Measurements from ENCODE around the gene COMMD9.

COMMD9 gene

DNA sequence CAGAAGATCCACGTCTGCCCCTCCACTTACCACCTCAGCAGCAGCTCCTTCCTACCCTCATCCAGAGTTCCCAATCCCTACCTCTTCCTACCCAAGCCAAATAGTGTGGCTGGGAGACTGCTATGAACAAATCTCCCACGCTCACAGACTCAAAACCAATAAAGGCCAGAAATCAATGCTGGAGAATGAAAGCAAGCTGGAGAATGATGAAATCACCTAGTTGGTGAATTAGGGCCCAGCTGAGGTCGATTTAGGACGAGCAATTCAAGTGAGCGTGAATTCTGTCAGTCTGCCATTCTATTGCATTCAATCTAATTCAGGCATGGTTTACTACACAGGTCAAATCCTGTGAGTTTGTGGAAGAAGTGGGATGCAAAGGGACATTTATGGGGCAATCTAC lies 22.5 kb downstream of the COMMD9 start:
- no peak for TF ChIP-seq POLR2A (IDR thresholded peaks at IDR 0.05; ENCODE audit: extremely low read depth, insufficient read length)
- TF ChIP-seq MAX (IDR thresholded peaks at IDR 0.05; ENCODE audit: low read depth, low read length), result no peak
- TF ChIP-seq, protein P1, sequence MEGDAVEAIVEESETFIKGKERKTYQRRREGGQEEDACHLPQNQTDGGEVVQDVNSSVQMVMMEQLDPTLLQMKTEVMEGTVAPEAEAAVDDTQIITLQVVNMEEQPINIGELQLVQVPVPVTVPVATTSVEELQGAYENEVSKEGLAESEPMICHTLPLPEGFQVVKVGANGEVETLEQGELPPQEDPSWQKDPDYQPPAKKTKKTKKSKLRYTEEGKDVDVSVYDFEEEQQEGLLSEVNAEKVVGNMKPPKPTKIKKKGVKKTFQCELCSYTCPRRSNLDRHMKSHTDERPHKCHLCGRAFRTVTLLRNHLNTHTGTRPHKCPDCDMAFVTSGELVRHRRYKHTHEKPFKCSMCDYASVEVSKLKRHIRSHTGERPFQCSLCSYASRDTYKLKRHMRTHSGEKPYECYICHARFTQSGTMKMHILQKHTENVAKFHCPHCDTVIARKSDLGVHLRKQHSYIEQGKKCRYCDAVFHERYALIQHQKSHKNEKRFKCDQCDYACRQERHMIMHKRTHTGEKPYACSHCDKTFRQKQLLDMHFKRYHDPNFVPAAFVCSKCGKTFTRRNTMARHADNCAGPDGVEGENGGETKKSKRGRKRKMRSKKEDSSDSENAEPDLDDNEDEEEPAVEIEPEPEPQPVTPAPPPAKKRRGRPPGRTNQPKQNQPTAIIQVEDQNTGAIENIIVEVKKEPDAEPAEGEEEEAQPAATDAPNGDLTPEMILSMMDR (IDR thresholded peaks at IDR 0.05; ENCODE audit: low read depth, low read length), result no peak
- no peak for TF ChIP-seq MYC (IDR thresholded peaks at IDR 0.05; ENCODE audit: low read depth, low read length)
- DNase-seq (ENCODE audit: low read depth), result no peak
- no peak overlapping the region for H3K4me3 ChIP-seq (ENCODE audit: low read depth, low read length)

DNA sequence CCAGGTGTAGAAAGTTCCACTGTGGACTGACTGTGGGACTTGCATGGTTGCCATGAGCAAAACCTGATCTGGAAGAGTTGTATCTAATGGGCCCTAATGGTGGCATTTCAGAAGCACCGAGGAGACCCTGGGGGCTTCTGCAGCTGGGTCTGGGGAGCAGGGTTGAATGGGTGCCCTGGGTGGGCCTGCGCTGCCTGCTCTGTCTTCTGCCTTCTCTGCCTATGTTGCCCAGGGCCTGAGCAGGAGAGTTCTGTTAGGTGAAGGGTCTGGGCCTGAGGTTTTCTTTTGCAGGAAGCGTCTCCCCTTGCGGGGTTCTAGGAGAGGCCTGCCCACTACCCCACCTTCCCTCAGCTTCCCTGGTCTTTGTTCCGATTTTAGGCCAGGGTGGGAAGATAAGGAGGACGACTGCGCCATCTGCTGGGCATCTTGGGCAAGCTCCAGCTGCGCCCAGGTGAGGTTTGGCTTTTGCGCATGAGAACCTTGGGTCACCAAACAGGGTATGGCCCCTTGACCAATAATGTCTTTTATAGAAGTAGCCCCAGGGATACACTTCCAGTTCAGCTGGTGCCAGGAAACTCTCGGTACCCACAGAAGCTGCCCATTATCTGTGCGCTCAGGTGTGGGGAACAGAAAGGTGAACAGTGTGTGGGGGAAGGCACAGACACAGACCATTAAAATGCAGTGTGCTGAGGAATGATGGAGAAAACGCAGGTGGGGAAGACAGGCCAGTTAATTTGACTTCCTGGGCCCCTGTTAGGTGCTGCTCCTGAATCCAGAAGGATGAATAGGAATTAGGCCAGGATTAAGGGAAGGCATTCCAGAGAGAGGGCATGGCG lies 23.2 kb downstream of the COMMD9 start:
- H3K4me3 ChIP-seq (ENCODE audit: low read depth, low read length), result no peak overlapping the region
- TF ChIP-seq POLR2A (IDR thresholded peaks at IDR 0.05; ENCODE audit: extremely low read depth, insufficient read length) (no peak), MAX (IDR thresholded peaks at IDR 0.05; ENCODE audit: low read depth, low read length) (no peak), MYC (IDR thresholded peaks at IDR 0.05; ENCODE audit: low read depth, low read length) (no peak)
- TF ChIP-seq, protein P1 (IDR thresholded peaks at IDR 0.05; ENCODE audit: low read depth, low read length), result peak; percentile 83
- DNase-seq (ENCODE audit: low read depth), result peak; percentile 56

GRCh38 chr11:36264973-36265344 lies 24.3 kb downstream of the COMMD9 start:
- TF ChIP-seq, protein P1 (IDR thresholded peaks at IDR 0.05; ENCODE audit: low read depth, low read length), result no peak
- TF ChIP-seq MAX (IDR thresholded peaks at IDR 0.05; ENCODE audit: low read depth, low read length) (no peak), MYC (IDR thresholded peaks at IDR 0.05; ENCODE audit: low read depth, low read length) (no peak)
- DNase-seq (ENCODE audit: low read depth), result no peak
- H3K4me3 ChIP-seq (ENCODE audit: low read depth, low read length), result no peak overlapping the region

GRCh38 chr11:36264011-36264972 lies 24.9 kb downstream of the COMMD9 start:
- H3K4me3 ChIP-seq (ENCODE audit: low read depth, low read length), result no peak overlapping the region
- DNase-seq (ENCODE audit: low read depth), result no peak
- TF ChIP-seq MYC (IDR thresholded peaks at IDR 0.05; ENCODE audit: low read depth, low read length), result no peak
- TF ChIP-seq, protein P1 (IDR thresholded peaks at IDR 0.05; ENCODE audit: low read depth, low read length), result no peak
- TF ChIP-seq MAX (IDR thresholded peaks at IDR 0.05; ENCODE audit: low read depth, low read length), result no peak
- no peak for TF ChIP-seq POLR2A (IDR thresholded peaks at IDR 0.05; ENCODE audit: extremely low read depth, insufficient read length)

DNA sequence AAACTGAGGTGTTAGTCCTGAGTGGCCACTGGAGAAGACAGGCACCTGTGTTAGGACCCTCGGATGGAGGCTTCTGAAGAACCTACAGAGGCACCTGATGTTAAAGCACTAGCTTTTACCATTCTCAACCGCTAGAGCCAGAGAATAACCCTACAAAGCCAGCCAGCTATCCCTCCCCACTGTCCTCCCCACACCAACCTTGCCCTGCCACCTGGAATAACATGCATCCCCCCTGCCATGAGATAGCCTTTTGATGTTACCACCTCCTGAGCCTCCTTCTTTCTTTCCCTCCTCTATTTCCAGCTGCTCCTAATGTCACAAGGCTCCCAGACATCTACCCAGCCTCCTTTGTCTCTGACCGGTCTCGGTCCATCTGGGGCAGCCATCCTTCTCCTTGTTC lies 28.1 kb downstream of the COMMD9 start:
- DNase-seq (ENCODE audit: low read depth), result no peak
- no peak overlapping the region for H3K4me3 ChIP-seq (ENCODE audit: low read depth, low read length)
- TF ChIP-seq POLR2A (IDR thresholded peaks at IDR 0.05; ENCODE audit: extremely low read depth, insufficient read length) (no peak), MYC (IDR thresholded peaks at IDR 0.05; ENCODE audit: low read depth, low read length) (no peak)
- TF ChIP-seq, protein P1 (IDR thresholded peaks at IDR 0.05; ENCODE audit: low read depth, low read length), result no peak

Data from NB4 (cell line).